Suppressor macrophage treated with lipopolysaccharide for 4 hours (primary cell): ENCODE results near the gene SPINK7.

Experiments used
- DNase-seq: peaks from one replicate; pipeline ENCODE4 v3.0.0-alpha.2; 2020

Gene SPINK7

GRCh38 chr5:148343603-148344487, 31.6 kb downstream of the SPINK7 start:
- DNase-seq = peak; percentile 14

GRCh38 chr5:148347706-148348105, 35.5 kb downstream of the SPINK7 start:
- DNase-seq = no peak

- DNase-seq = no peak
These were observed 40.5 kb downstream of the SPINK7 start for GRCh38 chr5:148352696-148353095.

- no peak for DNase-seq
These were observed 41.4 kb downstream of the SPINK7 start for GRCh38 chr5:148353634-148354033.

- no peak for DNase-seq
These were observed 52.1 kb downstream of the SPINK7 start for GRCh38 chr5:148364343-148364742.
